Measurements from ENCODE around the gene ATF1.

ATF1 gene

DNA sequence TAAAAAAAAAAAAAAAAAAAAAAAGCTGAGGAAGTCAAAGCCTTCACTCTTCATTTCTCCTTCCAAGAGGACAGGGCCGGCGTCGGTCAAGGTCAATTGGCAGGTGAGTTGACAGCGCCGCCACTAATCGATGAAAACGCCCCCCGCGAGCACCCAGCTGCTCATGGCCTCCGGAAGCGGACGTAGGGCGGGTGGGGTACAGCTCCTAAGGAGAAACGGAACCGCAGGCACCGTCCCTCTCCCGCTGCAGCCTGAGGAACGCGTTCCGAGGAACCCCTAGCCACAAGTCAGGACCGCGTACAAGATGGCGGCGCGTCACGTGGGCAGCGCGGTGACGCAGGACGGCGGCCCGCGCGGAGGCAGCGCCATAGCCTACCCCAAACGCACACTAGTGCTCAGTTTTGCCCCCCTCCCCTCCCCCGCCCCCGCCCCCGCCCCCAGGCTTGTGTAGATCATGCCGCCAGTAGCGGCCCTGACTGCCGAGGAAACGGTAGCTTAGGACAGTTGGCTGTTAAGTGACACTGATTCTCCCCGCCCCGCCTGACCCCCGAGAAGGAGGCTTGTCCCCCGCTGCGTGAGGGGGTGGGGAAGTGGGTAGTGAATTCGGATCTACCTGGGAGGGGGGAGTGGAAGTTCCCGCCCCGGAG, at the start of gene ATF1:
Gene ATF1, plus strand, starts transcription at position 463 of the 647 bp plus-strand sequence. CDS start 16,045 bp downstream, outside the sequence.
- peak within 1 kb of the TSS; percentile 91 for H3K27ac ChIP-seq (ENCODE audit: low read depth, low read length)
- peak within 1 kb of the TSS; percentile 99 for H2AFZ ChIP-seq (ENCODE audit: low read length, unreplicated experiment)
- H3K36me3 ChIP-seq (ENCODE audit: insufficient read depth, low read length): no peaks in the 10 kb centered on the region
- H3K27me3 ChIP-seq (ENCODE audit: insufficient read depth, low read length): no peaks in the 10 kb centered on the region
- H3K4me3 ChIP-seq (ENCODE audit: low read depth, low read length): peak within 1 kb of the TSS; percentile 95
- peaks cover 17% of the 10 kb centered on the region for H3K4me1 ChIP-seq (ENCODE audit: control insufficient read depth, insufficient read depth, low read length, unreplicated experiment)
- peaks cover 48% of the 10 kb centered on the region for H3K79me2 ChIP-seq (ENCODE audit: control insufficient read depth, insufficient read depth, low read length, unreplicated experiment)

DNA sequence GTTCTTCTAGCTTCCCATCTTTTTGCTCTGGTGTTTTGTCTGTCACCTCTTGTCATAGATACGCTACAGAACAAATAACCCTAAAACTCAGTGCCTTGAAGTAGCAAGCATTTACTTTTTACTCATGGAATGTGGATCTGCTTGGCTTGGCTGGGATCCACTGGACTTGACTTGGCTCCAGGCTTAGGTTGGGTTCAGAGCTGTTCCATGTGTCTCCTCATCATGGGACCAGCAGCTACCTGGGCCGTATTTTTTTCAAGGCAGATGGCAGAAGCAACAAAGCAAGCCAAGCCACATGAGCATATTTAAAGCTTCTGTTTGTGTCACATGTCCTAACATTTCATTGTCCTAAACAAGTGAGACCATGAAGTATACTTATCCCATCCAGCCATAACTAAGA, 48.7 kb upstream of the ATF1 start:
- Histone ChIP-seq H3K79me2 (ENCODE audit: control insufficient read depth, insufficient read depth, low read length, unreplicated experiment) (no peaks in the 10 kb centered on the region), H2AFZ (ENCODE audit: low read length, unreplicated experiment) (no peak overlapping the region), H3K4me3 (ENCODE audit: low read depth, low read length) (no peak overlapping the region), H3K27ac (ENCODE audit: low read depth, low read length) (no peak overlapping the region), H3K36me3 (ENCODE audit: insufficient read depth, low read length) (peaks cover 15% of the 10 kb centered on the region), H3K4me1 (ENCODE audit: control insufficient read depth, insufficient read depth, low read length, unreplicated experiment) (no peaks in the 10 kb centered on the region), H3K27me3 (ENCODE audit: insufficient read depth, low read length) (no peaks in the 10 kb centered on the region)

DNA sequence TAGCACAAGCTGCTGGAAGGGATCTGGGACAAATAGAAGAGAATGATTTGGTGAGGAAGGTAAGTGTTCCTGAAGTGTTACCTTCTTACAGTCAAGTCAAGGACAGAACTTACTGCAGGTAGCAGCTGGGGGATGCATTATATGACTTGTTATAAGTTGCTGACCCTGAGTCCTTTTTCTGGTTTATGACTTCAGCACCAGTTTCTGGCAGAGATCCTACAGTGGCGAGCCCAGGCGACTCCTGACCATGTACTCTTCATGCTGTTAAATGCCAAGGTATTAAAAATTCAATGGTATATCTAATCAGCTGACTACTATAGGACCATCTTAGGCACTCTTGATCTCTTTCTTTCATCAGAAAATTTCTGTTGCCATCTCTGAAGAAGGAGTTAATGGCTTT, 45.1 kb upstream of the ATF1 start:
- Histone ChIP-seq H3K79me2 (ENCODE audit: control insufficient read depth, insufficient read depth, low read length, unreplicated experiment) (no peaks in the 10 kb centered on the region), H3K4me3 (ENCODE audit: low read depth, low read length) (no peak overlapping the region), H3K4me1 (ENCODE audit: control insufficient read depth, insufficient read depth, low read length, unreplicated experiment) (no peaks in the 10 kb centered on the region), H3K27me3 (ENCODE audit: insufficient read depth, low read length) (no peaks in the 10 kb centered on the region), H3K36me3 (ENCODE audit: insufficient read depth, low read length) (peaks cover 22% of the 10 kb centered on the region), H2AFZ (ENCODE audit: low read length, unreplicated experiment) (no peak overlapping the region), H3K27ac (ENCODE audit: low read depth, low read length) (no peak overlapping the region)

DNA sequence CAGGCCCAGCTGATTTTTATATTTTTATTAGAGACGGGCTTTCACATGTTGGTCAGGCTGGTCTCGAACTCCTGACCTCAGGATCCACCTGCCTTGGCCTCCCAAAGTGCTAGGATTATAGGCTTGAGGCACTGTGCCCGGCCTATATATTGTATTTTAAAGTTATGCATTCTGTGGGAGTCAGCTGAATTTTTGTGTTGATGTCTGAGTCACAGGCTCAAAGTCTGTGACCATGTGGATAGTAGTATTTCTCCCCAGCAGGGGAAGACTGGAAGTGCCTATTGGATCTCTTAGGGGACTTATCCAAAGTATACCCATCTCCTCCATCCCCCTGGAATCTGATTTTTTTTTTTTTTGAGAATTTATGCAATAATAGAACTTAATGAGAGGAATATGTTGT, 43.8 kb upstream of the ATF1 start:
- Histone ChIP-seq H3K36me3 (ENCODE audit: insufficient read depth, low read length) (peaks cover 18% of the 10 kb centered on the region), H3K4me3 (ENCODE audit: low read depth, low read length) (no peak overlapping the region), H3K4me1 (ENCODE audit: control insufficient read depth, insufficient read depth, low read length, unreplicated experiment) (no peaks in the 10 kb centered on the region), H2AFZ (ENCODE audit: low read length, unreplicated experiment) (no peak overlapping the region), H3K27me3 (ENCODE audit: insufficient read depth, low read length) (no peaks in the 10 kb centered on the region), H3K79me2 (ENCODE audit: control insufficient read depth, insufficient read depth, low read length, unreplicated experiment) (no peaks in the 10 kb centered on the region), H3K27ac (ENCODE audit: low read depth, low read length) (no peak overlapping the region)

DNA sequence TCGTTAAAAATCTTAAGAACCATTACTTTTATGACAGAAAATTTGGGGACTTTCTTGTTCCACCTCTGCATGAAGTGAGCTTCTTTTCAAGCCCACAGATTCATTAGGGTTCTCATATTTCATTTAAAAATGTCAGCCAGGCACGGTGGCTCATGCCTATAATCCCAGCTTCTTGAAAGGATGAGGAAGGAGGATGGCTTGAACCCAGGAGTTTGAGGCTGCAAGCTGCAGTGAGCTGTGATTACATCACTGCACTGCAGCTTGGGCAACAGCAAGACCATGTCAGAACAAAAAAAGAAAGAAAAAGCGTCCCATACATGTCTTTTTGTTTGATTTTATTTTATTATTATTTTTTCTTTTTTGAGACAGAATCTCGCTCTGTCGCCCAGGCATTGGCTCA, 43.4 kb upstream of the ATF1 start:
- H2AFZ ChIP-seq (ENCODE audit: low read length, unreplicated experiment): no peak overlapping the region
- H3K27ac ChIP-seq (ENCODE audit: low read depth, low read length): no peak overlapping the region
- peaks cover 16% of the 10 kb centered on the region for H3K36me3 ChIP-seq (ENCODE audit: insufficient read depth, low read length)
- no peaks in the 10 kb centered on the region for H3K4me1 ChIP-seq (ENCODE audit: control insufficient read depth, insufficient read depth, low read length, unreplicated experiment)
- no peak overlapping the region for H3K4me3 ChIP-seq (ENCODE audit: low read depth, low read length)
- no peaks in the 10 kb centered on the region for H3K27me3 ChIP-seq (ENCODE audit: insufficient read depth, low read length)
- H3K79me2 ChIP-seq (ENCODE audit: control insufficient read depth, insufficient read depth, low read length, unreplicated experiment): no peaks in the 10 kb centered on the region

DNA sequence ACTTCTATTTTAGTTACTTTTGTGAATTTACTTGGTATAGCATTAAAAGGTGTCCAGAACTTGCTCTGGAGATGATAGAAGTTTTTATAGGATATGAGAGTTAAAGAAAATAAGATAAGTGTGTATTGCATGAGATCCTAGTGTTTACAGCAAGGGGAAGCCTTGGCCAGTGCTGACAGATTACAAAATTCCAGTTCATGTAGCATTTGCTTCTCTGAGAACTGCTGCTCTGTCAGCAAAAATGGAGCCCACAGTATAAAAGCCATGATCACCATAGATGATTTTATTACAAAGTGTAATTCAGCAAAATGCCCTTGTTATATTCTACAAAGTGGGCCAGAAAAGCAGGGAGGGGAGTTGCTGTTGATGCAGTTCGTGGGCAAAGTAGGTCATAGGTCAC, 40.0 kb upstream of the ATF1 start:
- Histone ChIP-seq H3K79me2 (ENCODE audit: control insufficient read depth, insufficient read depth, low read length, unreplicated experiment) (no peaks in the 10 kb centered on the region), H3K27ac (ENCODE audit: low read depth, low read length) (no peak overlapping the region), H3K4me1 (ENCODE audit: control insufficient read depth, insufficient read depth, low read length, unreplicated experiment) (no peaks in the 10 kb centered on the region), H2AFZ (ENCODE audit: low read length, unreplicated experiment) (no peak overlapping the region), H3K36me3 (ENCODE audit: insufficient read depth, low read length) (peaks cover 17% of the 10 kb centered on the region), H3K4me3 (ENCODE audit: low read depth, low read length) (no peak overlapping the region), H3K27me3 (ENCODE audit: insufficient read depth, low read length) (no peaks in the 10 kb centered on the region)

DNA sequence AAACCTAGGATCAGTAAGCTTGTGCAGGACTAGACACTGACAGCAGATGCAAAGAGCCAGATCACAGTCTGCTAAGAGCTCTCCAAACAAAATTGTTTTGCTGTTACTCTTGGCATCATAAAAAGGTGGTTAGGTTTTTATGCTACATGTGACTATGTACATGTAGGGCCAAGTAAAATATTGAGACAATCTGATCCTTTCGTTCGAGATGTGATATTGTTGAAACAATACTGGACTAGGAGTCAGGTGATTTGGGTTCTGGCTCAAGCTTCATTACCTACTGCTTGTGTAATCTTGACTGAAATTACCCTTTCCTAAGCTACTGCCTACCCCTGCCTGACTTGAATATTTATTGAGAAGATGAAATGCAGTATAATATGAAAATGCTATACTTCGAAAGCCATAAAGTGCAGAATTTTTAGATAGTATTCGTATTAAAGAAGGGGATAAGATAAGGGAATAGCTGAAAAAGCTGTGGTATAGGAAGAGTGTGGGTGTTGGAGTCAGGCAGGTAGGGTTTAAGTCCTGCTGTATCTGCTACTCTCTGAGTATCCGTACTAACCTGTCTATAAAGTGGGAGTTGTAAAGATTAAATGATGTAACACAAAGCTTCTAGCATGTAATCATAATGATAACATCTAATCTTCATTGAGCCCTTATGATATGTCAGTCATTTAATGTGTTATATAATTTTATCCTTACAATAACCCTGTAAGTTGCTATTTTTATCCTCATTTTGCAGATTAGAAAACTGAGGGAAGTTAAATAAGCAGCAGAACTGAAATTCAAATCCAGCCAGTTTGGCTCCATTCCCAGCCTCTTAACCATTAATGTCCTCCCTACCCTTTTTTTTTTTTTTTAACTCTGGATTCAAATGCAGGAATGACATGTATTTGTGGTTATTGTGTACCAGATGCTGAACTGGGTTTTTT, 38.6 kb upstream of the ATF1 start:
- H3K4me1 ChIP-seq (ENCODE audit: control insufficient read depth, insufficient read depth, low read length, unreplicated experiment): no peaks in the 10 kb centered on the region
- no peak overlapping the region for H2AFZ ChIP-seq (ENCODE audit: low read length, unreplicated experiment)
- H3K36me3 ChIP-seq (ENCODE audit: insufficient read depth, low read length): peaks cover 16% of the 10 kb centered on the region
- H3K79me2 ChIP-seq (ENCODE audit: control insufficient read depth, insufficient read depth, low read length, unreplicated experiment): no peaks in the 10 kb centered on the region
- H3K27ac ChIP-seq (ENCODE audit: low read depth, low read length): no peak overlapping the region
- no peak overlapping the region for H3K4me3 ChIP-seq (ENCODE audit: low read depth, low read length)
- H3K27me3 ChIP-seq (ENCODE audit: insufficient read depth, low read length): no peaks in the 10 kb centered on the region

DNA sequence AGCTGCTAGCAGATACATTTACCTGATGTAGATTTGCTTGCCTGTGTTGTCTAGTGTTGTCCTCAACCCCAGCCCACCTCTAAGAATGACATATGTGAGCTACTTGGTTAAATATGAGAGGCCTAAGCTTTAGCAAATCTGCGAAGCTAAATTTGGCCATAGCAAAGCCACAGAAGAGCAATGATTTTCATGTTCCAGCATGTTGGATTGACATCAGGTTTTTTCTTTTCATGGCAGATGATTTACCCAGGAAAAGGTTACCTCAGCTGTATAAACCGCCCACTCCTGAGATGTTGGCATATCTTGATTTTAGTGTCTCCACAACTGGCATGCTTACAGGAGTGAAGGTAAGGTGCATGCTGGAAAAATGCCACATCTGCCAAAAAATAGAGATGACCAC, 36.4 kb upstream of the ATF1 start:
- H3K27ac ChIP-seq (ENCODE audit: low read depth, low read length): no peak overlapping the region
- peaks cover 6% of the 10 kb centered on the region for H3K4me1 ChIP-seq (ENCODE audit: control insufficient read depth, insufficient read depth, low read length, unreplicated experiment)
- H3K36me3 ChIP-seq (ENCODE audit: insufficient read depth, low read length): peaks cover 9% of the 10 kb centered on the region
- no peaks in the 10 kb centered on the region for H3K27me3 ChIP-seq (ENCODE audit: insufficient read depth, low read length)
- H2AFZ ChIP-seq (ENCODE audit: low read length, unreplicated experiment): no peak overlapping the region
- H3K79me2 ChIP-seq (ENCODE audit: control insufficient read depth, insufficient read depth, low read length, unreplicated experiment): no peaks in the 10 kb centered on the region
- H3K4me3 ChIP-seq (ENCODE audit: low read depth, low read length): no peak overlapping the region

DNA sequence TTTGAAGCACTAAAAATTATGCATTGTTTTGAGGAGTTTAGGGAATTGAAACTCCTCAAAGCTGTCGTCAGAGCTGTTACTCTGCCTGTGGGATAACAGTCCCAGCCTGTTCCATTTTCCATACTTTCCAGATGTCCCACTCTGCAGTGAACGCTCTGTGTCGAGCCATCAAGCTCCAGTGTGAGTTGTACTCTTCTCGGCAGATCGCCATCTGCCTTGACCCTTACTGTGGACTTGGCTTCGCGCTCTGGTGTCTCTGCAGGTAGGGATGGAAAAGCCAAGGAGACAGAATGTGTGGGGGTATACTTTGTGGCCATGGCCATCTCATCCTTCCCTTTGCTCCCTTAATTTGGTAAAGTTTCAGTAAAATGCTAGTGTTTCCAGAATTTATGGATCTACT, 35.5 kb upstream of the ATF1 start:
- Histone ChIP-seq H3K4me1 (ENCODE audit: control insufficient read depth, insufficient read depth, low read length, unreplicated experiment) (peaks cover 7% of the 10 kb centered on the region), H2AFZ (ENCODE audit: low read length, unreplicated experiment) (no peak overlapping the region), H3K79me2 (ENCODE audit: control insufficient read depth, insufficient read depth, low read length, unreplicated experiment) (no peaks in the 10 kb centered on the region), H3K27ac (ENCODE audit: low read depth, low read length) (no peak overlapping the region), H3K27me3 (ENCODE audit: insufficient read depth, low read length) (no peaks in the 10 kb centered on the region), H3K36me3 (ENCODE audit: insufficient read depth, low read length) (peaks cover 9% of the 10 kb centered on the region), H3K4me3 (ENCODE audit: low read depth, low read length) (no peak overlapping the region)

DNA sequence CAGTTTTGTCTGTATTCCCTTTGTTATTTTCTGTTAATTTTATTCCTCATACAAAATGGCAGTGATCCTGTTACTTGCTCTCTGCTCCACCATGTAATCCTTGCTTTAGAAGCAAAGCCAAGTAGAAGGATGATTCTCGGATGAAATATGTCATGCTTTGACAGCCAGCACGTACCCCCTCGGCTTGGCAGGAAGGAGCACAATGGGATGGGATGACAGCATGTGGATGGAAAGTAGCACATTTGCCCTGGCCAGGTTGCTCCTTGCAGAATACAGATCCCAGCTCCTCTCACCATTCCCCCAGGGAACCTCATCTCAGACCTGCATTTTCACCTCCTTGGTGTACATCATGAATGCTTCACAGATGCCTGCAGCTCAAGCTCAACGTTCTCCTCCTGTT, 35.1 kb upstream of the ATF1 start:
- Histone ChIP-seq H2AFZ (ENCODE audit: low read length, unreplicated experiment) (no peak overlapping the region), H3K27me3 (ENCODE audit: insufficient read depth, low read length) (no peaks in the 10 kb centered on the region), H3K36me3 (ENCODE audit: insufficient read depth, low read length) (peaks cover 9% of the 10 kb centered on the region), H3K4me3 (ENCODE audit: low read depth, low read length) (no peak overlapping the region), H3K4me1 (ENCODE audit: control insufficient read depth, insufficient read depth, low read length, unreplicated experiment) (peaks cover 7% of the 10 kb centered on the region), H3K79me2 (ENCODE audit: control insufficient read depth, insufficient read depth, low read length, unreplicated experiment) (no peaks in the 10 kb centered on the region), H3K27ac (ENCODE audit: low read depth, low read length) (no peak overlapping the region)

DNA sequence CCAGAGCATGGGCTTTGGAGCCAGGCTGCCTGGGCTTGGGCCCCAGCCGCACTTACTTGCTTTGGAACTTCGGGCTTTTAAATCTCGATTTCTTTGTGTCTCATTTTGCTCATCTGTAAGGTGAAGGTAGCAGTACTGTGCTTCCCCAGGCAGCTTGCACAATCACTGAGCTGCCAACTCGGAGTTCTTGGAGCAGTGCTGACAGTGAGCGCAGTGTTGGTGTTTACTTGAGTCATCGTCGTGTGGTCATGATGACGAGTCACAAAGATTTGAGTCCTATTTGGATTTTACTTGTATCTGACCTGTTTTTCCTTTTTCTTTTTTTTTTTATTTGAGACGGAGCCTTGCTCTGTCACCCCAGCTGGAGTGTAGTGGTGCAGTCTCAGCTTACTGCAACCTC, 31.3 kb upstream of the ATF1 start:
- no peaks in the 10 kb centered on the region for H3K79me2 ChIP-seq (ENCODE audit: control insufficient read depth, insufficient read depth, low read length, unreplicated experiment)
- H3K4me3 ChIP-seq (ENCODE audit: low read depth, low read length): no peak overlapping the region
- peaks cover 9% of the 10 kb centered on the region for H3K36me3 ChIP-seq (ENCODE audit: insufficient read depth, low read length)
- H3K27me3 ChIP-seq (ENCODE audit: insufficient read depth, low read length): no peaks in the 10 kb centered on the region
- no peak overlapping the region for H2AFZ ChIP-seq (ENCODE audit: low read length, unreplicated experiment)
- peak overlapping the region; percentile 52; the same call in 1 of the 2 replicates for H3K27ac ChIP-seq (ENCODE audit: low read depth, low read length)
- H3K4me1 ChIP-seq (ENCODE audit: control insufficient read depth, insufficient read depth, low read length, unreplicated experiment): peaks cover 7% of the 10 kb centered on the region
